ENCODE measurements around the gene PLK2. TPM values are rescaled to one million over a fixed set of nuclear protein-coding genes. Genes with fewer than 3 reads are reported as not detected.

The PLK2 gene
- total RNA-seq, 1 experiment from 2014 or later: 1,179 TPM

DNA sequence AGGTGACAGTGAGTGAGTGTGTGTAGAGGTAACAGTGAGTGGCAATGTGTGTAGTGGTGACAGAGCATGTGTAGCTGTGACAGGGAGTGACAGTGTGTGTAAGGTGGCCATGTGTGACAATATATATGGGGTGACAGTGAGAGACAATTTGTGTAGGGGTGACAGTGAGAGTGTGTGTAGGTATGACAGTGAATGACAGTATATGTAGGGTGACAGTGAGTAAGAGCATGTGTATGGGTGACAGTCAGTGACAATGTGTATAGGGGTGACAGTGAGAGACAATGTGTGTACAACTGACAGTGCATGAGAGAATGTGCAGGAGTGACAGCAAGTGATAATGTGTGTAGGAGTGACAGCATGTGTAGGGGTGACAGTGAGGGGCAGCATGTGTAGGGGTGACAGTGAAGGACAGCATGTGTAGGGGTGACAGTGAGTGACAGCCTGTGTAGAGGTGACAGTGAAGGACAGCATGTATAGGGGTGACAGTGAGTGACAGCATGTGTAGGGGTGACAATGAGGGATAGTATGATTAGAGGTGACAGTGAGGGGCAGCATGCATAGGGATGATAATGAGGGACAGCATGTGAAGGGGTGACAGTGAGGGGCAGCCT lies 21.3 kb upstream of the PLK2 start:
- DNase-seq (ENCODE audit: low read depth): no peak

DNA sequence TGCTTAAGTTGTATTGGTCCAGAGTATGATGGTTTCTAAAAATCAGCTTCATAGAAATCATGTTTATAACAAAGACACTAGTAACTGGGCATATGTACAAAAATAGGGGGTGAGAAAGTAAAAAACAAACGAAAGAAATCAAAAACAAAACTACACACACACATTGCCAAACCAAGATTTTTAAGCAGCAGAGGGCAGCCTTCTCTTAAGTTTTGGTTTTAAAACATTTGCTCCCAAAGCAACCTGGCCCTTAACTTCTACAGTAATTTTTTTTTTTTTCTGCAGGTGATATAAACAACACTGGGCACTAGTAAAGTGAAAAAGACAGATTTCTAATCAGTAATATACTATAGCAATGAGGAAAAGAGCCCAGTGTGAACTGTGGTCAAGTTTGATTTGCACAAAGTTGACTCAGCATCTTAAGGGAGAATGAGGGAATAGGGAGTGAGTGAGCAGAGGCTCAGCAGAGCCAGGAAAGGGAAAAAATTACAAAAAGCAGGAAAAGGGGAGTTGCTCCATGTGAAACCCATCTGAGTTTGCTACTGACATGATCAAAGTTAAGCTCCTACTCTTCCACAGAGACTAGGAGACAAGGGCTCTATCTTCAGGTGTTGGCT lies 18.0 kb upstream of the PLK2 start:
- DNase-seq (ENCODE audit: low read depth): no peak

DNA sequence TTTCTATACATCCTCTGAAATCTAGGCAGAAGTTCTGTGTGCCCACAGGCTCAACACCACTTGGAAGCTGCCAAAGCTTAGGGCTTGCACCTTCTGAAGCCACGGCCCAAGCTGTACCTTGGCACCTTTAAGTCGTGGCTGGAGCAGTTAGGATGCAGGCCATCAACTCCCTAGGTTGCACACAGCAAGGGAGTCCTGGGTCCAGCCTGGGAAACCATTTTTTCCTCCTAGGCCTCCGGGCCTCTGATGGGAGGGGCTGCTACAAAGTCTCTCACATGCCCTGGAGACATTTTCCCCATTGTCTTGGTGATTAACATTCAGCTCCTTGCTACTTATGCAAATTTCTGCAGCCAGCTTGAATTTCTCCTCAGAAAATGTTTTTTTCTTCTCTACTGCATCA lies 15.5 kb upstream of the PLK2 start:
- DNase-seq (ENCODE audit: low read depth): no peak

DNA sequence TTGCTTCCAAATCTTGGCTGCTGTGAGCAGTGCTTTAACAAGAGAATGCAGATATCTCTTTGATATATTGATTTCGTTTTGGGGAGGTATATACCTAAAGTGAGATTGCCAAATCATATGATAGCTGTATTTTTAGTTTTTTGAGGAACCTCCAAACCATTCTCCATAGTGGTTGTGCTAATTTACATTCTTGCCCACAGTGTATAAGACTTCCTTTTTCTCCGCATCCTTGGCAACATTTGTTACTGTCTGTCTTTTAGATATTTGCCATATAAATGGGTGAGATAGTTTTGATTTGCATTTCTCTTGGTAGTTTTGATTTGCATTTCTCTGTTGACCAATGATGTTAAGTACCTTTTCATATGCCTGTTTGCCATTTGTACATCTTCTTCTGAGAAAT lies 10.0 kb upstream of the PLK2 start:
- no peak for DNase-seq (ENCODE audit: low read depth)

DNA sequence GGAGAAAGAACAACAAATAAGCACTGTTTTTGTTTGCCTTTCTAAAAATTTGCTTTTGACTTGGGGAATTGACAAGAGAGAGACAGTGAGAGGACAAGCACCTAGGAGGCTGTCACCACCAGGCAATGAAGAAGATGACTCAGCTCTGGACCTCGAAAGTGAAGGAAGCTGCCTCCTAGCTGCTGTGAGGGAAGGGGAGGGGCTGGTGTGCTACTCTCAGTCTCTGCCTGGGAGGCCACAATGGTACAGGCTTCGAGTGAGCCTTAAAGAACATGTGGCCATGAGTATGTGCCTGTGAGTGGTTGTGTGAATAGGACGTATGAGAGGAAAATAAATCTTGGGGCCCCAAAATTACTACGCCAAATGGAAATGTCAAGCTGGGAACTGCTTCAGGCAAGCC lies 7.1 kb upstream of the PLK2 start:
- DNase-seq (ENCODE audit: low read depth): peak; percentile 80

DNA sequence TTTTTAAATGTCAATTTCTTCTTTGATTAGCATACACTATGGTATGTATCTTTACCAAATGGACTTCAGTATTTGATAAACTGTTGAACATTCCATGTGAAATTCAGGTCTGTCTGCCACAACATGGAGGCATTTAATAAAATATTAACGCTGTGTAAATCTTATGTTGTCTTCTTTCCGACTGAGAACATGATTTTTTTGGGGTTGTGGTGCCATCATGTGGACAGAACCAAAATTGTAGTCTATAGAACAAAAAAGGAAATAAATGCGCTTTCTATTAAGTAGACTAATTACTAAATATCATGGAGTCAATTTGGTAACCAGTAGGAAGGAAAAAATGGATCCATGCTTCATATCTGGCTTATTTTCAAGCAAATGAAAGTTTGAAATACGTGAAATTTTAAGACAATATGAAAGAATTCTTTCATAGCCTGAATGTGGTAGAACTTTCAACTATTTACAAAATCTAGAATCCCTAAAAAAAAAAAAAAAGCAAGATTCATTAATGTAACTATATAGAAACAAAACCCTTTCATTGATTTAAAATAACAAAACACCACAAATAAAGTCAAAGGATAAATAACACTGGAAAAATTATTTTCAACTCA lies 2.8 kb upstream of the PLK2 start:
- DNase-seq (ENCODE audit: low read depth): peak; percentile 62

DNA sequence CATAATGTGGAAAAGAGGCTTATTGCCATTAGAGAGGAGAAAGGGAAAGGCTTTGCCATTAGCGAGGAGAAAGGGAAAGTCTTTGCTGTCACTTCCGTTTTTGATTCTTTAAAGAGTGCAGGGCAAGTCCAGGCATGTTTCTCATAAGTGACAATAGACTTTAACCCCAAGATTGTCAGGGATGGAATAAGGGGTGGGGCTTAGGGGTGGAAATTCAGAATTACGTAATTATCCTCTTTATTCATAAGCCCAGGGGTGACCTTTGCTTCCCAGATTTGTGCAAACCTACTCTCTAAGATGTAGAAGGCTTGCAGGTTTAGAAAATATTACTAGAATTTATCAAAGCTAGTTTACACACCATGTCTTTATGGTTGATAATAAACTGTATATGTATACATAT lies 2.3 kb upstream of the PLK2 start:
- peak; percentile 32 for DNase-seq (ENCODE audit: low read depth)

DNA sequence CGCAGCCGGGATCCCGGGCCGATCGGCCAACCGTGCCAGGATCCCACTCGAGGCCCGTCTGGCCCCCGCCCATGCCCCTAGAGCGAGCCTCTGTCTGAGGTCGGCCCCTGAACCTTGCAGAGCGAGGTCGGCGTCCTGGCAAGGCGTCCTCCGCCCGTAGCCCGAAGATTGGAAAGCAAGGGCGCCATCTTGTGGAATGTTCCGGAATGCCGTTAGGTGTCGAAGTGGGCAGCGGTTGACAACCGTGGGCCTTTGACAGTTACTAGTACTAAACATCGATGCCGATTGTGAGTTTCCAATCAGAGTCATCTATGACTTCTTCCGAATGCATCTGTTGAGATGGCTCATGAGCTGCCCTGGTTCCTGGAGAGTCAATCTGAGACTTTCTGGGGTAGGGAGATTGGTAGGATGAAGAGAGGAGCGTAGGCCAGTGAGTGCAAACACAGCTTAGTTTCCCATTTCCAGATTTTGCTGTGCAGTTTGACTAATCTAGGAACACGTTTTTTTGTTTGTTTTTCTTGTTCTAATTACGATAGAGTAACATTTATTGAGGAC lies 923 bp upstream of the PLK2 start:
- peak; percentile 88 for DNase-seq (ENCODE audit: low read depth)

DNA sequence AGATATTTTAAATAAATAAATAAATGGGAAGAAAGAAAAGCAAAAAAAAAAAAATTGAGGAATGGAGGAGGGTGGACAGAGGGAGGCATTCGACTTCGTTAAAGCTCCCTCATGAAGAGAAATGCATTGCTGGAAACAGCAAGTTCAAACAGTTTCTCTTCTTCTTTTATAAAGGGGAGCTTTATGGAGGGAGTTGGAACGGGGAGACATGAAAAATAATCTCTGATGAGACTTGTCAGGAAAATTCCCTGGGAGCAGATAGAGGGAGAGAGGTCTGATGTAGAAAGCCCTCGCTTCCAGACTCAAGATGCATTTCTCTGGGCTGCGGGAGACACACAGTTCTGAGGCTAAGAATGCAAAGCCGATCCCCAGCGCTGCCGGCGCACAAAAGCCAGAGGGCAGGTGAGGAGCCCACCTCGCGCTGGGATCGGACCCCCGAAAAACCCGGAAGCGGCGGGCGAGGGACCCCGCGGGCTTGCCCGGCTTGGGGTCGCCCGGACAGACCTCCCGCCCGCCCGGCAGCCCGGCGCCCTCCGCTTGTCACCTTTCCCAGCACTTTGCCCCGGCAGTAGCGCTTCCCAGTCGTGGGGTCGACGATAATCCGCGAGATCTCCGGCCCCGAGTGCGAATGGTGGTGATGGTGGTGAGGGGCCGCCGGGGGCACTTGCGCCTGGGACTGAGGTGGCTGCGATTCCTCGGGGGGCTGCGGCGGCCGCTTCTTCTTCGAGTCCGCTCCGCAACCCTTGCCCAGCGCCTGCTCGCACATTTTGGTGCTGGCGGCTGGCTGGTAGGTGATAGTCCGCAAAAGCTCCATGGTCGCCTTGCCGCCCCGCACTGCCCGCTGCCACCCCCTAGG lies 512 bp downstream of the PLK2 start:
- DNase-seq (ENCODE audit: low read depth): peak; percentile 51

DNA sequence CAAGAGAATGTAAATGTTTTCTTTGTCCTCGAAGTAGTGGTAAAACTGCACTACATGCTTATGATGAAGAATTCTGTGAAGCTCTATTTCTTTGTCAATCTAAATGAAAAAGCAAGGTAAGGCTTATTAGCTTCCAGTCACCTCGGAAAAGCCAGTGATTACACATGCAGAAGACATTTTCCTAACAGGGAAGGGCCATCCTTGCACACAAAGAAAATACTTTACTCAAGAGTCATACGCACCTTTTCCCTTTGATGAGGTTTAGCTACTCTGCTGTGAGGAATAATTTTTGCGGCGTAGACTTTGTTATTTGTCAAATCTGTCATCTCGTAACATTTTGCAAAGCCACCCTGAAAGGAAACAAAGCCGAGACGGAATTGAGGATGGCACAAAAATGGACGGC lies 1.1 kb downstream of the PLK2 start:
- DNase-seq (ENCODE audit: low read depth): peak; percentile 62

DNA sequence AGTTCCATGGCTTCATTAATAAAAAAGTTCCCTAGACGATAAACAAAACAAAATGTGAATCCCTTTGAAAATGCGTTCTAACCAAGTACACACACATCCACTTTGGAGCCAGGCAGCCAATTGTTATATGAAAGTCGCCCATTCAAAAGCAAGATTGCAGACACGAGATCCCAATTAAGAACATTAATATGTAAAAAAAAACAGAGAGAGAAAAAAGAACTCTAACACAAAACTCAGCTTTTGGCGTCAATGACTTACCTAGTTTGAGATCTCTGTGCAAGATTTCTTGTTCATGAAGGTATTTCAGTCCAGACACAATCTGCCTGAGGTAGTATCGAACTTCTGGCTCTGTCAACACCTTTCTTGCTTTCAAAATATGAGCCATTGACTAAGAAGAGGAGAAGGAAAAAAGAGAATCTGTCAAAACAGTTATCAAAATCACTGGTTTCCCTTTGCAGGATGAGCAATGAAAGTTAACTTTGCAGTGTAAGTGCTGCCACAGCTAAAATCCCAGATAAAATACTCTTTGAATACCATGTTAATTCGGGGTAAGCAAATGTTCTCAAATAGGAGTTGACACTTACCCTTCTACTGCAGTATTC lies 1.6 kb downstream of the PLK2 start:
- DNase-seq (ENCODE audit: low read depth): peak; percentile 38

DNA sequence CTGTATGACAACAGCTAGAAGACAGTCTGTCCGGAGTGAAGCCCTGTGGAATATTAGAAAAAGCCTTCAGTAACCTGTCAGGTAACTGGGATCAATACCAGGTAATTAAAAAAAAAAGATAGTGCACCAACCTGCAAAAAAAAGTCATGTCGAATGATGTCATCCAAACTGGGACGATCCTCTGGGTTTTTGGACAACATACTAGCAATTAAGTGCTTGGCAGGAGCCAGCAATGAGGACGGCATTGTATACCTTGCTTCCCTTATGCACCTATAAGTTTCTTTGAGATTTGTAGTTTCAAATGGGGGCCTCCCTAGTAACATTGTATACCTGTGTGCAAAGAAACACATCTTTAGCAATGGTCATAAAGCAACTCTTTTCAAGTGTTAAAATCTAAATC lies 2.8 kb downstream of the PLK2 start:
- peak; percentile 47 for DNase-seq (ENCODE audit: low read depth)

DNA sequence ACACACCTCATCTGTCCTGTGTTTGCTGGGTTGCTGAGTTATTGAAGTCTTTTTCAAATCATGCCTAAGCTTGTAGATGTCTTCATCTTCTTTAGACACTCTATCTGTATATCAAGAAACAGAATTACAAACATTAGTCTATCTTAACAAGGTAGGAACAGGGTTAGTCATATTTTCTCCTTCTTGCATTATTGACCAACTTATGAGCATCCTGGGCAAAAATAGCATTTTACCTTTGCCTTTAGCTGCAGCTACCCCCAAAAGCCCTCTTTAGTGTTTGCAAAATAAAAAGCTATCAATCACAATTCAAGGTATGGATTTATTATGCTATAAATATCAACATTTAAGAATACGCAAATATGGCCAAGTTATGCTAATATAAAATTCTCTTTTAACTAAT lies 3.4 kb downstream of the PLK2 start:
- DNase-seq (ENCODE audit: low read depth): peak; percentile 18

DNA sequence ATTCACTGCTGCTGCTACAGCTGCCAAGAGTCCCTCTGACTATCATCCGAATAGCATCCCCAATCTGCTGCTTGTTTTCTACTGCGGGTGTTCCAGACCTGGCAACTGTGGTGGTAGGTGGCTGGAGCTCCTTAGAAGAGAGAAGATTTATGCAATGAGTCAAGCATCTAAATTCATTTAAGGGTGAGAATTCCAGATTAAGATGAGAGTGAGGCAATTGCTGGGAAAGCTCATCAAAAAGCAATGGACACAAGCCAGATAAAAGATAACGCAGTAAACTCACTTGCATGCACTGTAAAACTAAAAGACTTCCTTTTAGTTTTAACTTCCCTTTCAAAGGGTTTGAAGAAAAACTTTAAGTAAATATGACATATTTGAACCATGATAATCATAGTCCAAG lies 3.9 kb downstream of the PLK2 start:
- DNase-seq (ENCODE audit: low read depth): peak; percentile 47

DNA sequence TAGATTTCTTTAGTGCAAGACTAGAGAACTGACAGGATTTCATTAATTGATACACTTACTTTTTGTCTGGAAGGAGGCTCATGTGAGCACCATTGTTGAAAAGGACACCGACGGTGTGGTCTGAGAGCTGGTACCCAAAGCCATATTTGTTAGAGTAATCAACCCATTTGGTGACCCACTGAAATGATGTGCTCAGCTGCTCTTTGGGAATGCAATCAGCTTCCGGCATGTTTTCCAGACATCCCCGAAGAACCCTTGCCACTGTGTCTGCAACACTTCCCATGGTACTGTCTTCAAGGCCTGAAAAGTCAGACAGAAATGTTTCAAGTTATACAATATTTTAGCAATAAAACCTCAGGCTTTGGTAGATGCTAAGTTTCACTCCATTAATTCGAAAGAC lies 4.4 kb downstream of the PLK2 start:
- peak; percentile 36 for DNase-seq (ENCODE audit: low read depth)

DNA sequence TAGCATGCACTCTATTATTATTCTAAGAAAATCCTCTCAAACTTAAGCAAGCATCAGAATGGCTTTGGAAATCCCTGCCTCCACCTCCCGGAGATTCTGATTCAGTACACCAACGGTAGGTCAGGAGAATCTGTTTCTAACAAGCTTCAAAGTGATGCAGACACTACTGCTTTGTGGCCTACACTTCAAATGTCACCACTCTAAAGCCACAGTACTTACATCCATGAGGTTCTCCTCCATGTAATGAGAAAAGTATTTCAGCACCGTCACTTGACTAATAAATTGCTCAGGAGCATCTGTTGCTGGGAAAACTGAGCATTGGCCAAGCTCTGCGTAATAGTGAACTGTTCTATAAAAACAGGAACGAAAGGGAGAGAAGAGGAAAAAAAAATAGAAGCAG lies 4.8 kb downstream of the PLK2 start:
- DNase-seq (ENCODE audit: low read depth): peak; percentile 47

DNA sequence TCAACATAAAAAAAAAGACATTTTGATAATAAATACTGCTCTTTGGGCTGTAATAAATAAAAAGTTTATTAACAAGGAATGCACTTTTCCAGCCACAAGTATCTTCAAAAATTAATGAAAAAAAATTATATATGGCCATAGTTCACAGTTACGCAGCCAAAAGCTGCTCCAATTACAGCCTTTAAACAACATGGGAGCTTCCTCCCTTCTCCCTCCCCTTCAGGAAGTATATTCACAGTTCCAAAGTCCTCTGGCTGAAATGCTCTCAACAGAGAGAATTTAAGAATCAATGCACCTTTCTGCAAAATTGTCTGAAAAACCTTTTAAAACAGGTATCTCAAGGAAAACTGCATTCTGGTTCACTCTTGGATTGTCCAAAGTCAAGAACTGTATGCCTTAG lies 5.9 kb downstream of the PLK2 start:
- peak; percentile 44 for DNase-seq (ENCODE audit: low read depth)

DNA sequence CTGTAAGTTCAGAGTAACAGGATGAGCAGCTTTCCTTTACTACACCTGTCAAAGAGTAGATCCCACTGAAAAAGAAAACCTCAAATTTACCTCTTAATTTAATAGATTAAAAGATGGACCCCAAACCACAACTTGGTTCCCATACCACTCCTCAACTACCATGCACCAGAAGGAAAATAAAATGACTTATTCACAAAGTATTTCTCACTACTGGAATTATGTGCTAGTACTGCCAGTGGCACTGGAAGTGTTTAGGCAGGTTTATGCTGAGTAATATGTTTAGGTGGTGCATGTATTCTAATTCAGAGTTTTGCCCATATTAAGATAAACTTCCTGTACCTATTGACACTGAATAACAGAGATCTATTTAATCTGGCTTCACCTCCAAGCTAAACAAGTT lies 6.6 kb downstream of the PLK2 start:
- DNase-seq (ENCODE audit: low read depth): peak; percentile 75

DNA sequence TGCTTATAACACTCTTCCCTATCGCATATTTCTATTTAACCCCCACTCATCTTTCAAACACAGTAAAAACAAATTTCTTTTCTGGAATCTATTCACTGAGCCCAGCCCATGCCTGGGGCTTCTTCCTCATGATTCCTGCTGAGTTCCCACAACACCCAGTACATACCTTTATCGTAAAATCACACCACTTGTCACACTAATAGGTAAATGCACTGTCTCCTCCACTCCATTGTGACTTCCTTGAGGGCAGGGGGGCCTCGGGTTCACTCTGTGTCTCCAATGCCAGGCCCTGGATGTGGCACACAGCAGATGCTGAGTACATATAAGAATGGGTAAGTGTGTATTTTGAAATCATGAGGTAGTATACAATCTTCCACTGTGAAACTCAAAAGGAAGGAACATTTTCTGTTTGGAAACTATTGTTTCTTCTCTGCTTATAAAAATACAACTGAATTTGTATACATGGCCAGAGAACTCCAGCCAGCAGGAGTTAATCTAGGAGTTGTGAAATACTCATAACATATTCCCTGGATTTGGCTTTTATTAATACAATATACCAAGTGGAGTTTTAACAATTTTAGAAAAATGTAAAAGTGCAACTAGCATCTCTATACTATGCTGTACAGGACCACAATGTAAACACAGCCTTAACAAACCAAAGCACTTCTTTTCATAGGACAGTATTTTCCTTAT lies 7.2 kb downstream of the PLK2 start:
- DNase-seq (ENCODE audit: low read depth): peak; percentile 89

DNA sequence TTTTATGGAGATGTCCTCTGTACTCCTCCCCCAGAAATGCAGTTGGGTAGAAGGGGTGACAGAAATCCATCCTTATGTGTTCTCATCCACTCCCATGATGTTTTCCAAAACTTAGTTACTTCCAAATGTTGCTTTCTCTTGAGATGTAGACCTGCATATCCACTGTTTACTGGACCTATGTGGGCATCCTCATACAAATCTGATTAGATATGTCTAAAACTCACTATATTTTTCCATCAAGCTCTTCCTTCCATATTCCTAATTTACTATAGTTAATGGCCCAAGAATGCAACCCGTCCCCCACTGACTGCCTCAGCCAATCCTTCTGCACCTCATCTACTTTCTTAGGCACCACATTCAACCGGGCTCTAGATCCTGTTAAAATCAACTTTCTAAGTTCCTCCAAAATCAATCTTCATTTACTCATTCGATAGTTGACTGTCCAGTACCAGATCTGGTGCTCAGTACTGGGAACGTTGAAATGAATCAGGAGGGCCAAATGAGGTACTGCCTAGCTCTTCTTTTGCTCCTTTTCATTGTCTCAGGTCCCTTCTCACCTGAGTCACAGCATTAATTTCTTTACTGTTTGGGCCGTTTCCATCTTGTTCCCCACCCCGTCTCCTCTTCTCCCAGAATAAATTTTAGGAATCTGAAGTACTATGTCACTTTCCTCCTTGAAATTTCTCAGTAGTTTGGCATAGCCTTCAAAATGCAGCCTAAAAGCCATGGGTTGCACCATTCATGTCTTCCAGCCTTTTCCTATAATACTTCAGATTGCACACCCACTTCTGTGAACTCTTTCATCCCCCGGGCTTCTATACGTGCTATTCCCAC lies 7.9 kb downstream of the PLK2 start:
- DNase-seq (ENCODE audit: low read depth): peak; percentile 82
